Adrenal gland (tissue), 5 donors: ENCODE measurements around the gene GSG1L2.

Experiments used
- POLR2A ChIP-seq, 2 donors: fragments of 450-650 bp; IDR thresholded peaks; one replicate each; pipeline ENCODE4 v1.6.1; 2017; ENCODE audit warnings: antibody characterized with exemption in 2 of 2, mild to moderate bottlenecking in 2 of 2, moderate library complexity in 1 of 2
- TF ChIP-seq, protein P1 (sequence below), 6 experiments: fragments of 450-650 bp in 4 of 6; fragments of 200-600 bp in 2 of 6; sonication (generic) in 1 of 6; IDR thresholded peaks; 1 replicate in 5 of 6; 2 replicates in 1 of 6; pipeline versions ENCODE4 v1.5.1 to v1.8.0; 2016 to 2021; ENCODE audit warnings: antibody characterized with exemption in 6 of 6, mild to moderate bottlenecking in 2 of 6, moderate library complexity in 1 of 6
- donor health status: DM: no; HTN: no; CAD: no.

DNA sequence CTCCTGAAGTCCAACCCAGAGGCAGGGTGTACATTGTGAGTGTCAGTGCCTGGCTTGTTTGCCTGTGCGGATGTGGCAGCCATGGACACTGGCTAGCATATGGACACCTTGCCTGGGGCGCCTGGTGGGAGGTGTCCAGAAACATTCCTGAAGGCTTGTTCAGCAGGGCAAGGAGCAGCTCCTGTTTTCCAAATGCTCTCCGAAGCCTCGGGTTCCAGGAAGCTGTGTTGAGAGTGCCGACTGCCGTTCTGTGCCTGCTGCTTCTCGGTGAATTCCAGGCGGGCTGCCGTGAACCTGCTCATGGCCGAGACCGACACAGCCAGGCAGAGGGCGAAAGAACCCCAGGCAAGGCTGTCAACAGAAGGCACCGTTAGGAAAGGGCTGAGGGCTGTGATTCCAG lies 19.6 kb downstream of the GSG1L2 start:
- TF ChIP-seq, protein P1, sequence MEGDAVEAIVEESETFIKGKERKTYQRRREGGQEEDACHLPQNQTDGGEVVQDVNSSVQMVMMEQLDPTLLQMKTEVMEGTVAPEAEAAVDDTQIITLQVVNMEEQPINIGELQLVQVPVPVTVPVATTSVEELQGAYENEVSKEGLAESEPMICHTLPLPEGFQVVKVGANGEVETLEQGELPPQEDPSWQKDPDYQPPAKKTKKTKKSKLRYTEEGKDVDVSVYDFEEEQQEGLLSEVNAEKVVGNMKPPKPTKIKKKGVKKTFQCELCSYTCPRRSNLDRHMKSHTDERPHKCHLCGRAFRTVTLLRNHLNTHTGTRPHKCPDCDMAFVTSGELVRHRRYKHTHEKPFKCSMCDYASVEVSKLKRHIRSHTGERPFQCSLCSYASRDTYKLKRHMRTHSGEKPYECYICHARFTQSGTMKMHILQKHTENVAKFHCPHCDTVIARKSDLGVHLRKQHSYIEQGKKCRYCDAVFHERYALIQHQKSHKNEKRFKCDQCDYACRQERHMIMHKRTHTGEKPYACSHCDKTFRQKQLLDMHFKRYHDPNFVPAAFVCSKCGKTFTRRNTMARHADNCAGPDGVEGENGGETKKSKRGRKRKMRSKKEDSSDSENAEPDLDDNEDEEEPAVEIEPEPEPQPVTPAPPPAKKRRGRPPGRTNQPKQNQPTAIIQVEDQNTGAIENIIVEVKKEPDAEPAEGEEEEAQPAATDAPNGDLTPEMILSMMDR (IDR thresholded peaks at IDR 0.05): no peak
- no peak for TF ChIP-seq POLR2A (IDR thresholded peaks at IDR 0.05)
